Ovary (tissue), 9 donors: ENCODE results near the gene GCC2. TPM values are rescaled to one million over a fixed set of nuclear protein-coding genes. Genes with fewer than 3 reads are reported as not detected.
"Not testable (repeated sequence)": the region's sequence is repeated elsewhere in the genome, so short reads cannot be mapped to it uniquely, and the experiment has no call there.

ENCODE experiments used
- DNase-seq, 5 donors: peaks; one replicate each; pipeline ENCODE4 v3.0.0-alpha.2; 2019 to 2020
- H3K27ac ChIP-seq, 2 donors: fragments of 200-600 bp; one replicate each; pipeline versions ENCODE4 v1.5.1 to v1.8.0; 2019 to 2022
- H3K27me3 ChIP-seq: fragments of 200-600 bp; one replicate; pipeline ENCODE4 v1.8.0; 2022
- H3K36me3 ChIP-seq: fragments of 200-600 bp; sonication (generic); one replicate; pipeline ENCODE4 v1.5.1; 2019
- H3K4me1 ChIP-seq: one replicate; pipeline ENCODE4 v1.8.1; 2013; ENCODE audit warnings: mild to moderate bottlenecking, moderate library complexity; ENCODE audit not compliant: insufficient read depth
- H3K4me3 ChIP-seq: fragments of 200-600 bp; sonication (generic); one replicate; pipeline ENCODE4 v1.5.1; 2017
- H3K9me3 ChIP-seq, 2 donors: fragments of 200-600 bp in 1 of 2; sonication (generic) in 1 of 2; one replicate each; pipeline versions ENCODE4 v1.5.1 to v1.8.1; 2013 to 2019; ENCODE audit warnings: mild to moderate bottlenecking in 1 of 2, moderate library complexity in 1 of 2
- EP300 ChIP-seq: sonication (generic); formaldehyde crosslinking; IDR thresholded peaks from one replicate; pipeline ENCODE4 v1.6.1; 2017; ENCODE audit warnings: antibody characterized with exemption
- POLR2A ChIP-seq: fragments of 450-650 bp; IDR thresholded peaks from one replicate; pipeline ENCODE4 v1.6.1; 2017; ENCODE audit warnings: antibody characterized with exemption, mild to moderate bottlenecking, moderate library complexity
- WGBS, 3 donors: extraction: QIAGEN DNeasy Blood & Tissue Kit in 1 of 3; methylation state at CpG; one replicate each; pipeline versions ENCODE4 v1.1.5 to v1.1.7; 2013 to 2017; 5-methylcytosine and 5-hydroxymethylcytosine counted together
- intact Hi-C, 4 donors: fragments of 100-400 bp; cut with DNase I; formaldehyde crosslinking; loops; one replicate each; pipeline versions ENCODE4 v1.11.0 to v1.15.1; 2022 to 2023
- polyA plus RNA-seq, 2 donors: library from polyadenylated mRNA; stranded (reverse); fragments of 200-250 nt in 1 of 2; fragments of 350-450 nt in 1 of 2; fragmentation: Illumina TruSeq in 1 of 2; extraction: RNeasy Lipid Tissue Mini Kit (QIAGEN cat#74804) in 1 of 2; gene quantifications; one replicate each; pipeline ENCODE4 v1.2.3, GENCODE V29; 2013 to 2014
- total RNA-seq, 7 donors: library from RNA; depleted of rRNA in 2 of 7; stranded (reverse); fragments of >200 nt in 2 of 7; fragmentation: NEBNext Ultra II Directional in 3 of 7; extraction: Animal tissue kit (Norgen Biotek cat#: 25700) in 3 of 7; gene quantifications; one replicate each; pipeline versions ENCODE4 v1.1.0 to v1.2.4, GENCODE V29; 2016 to 2023
- TF ChIP-seq, protein P1 (sequence below), 3 donors: fragments of 450-650 bp in 2 of 3; fragments of 200-600 bp in 1 of 3; IDR thresholded peaks; one replicate each; pipeline versions ENCODE4 v1.5.1 to v1.8.0; 2016 to 2022; ENCODE audit warnings: antibody characterized with exemption in 3 of 3, mild to moderate bottlenecking in 1 of 3
- donor health status: DM: no; HTN: no; CAD: no; lungs with moderate emphysema.
- donor health status: DM: no; HTN: no; CAD: no.
- donor health status: Bipolar disorder and iron deficiency.
- donor health status: DM: yes; HTN: yes; CAD: no.
- donor health status: DM: no; HTN: no; CAD: no.
- donor health status: DM: yes; HTN: yes; CAD: no.

Gene GCC2
- total and polyA plus RNA-seq, 9 donors, result 14.9 to 53.0 (median 42.1) TPM

DNA sequence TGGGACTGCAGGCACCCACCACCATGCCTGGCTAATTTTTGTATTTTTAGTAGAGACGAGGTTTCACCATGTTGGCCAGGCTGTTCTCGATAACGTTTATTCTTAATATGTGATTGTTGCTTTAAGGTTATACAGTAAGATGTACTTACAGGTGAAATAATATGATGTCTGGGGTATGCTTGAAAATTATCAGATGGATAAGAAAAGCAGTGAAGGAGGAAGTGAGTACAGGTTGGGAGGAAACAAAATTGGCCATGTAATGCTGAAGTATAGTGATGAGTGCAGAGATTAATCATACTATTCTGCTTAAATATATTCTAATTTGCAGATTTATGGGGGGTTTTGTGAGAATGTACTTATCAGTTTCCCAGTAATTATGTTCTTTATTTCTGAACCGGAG is 3.0 kb downstream of the GCC2 start:
- no peak for DNase-seq
- H3K27ac ChIP-seq, result no peak overlapping the region
- no peaks in the 10 kb centered on the region for H3K27me3 ChIP-seq
- TF ChIP-seq POLR2A (no peak), EP300 (no peak)
- TF ChIP-seq, protein P1, sequence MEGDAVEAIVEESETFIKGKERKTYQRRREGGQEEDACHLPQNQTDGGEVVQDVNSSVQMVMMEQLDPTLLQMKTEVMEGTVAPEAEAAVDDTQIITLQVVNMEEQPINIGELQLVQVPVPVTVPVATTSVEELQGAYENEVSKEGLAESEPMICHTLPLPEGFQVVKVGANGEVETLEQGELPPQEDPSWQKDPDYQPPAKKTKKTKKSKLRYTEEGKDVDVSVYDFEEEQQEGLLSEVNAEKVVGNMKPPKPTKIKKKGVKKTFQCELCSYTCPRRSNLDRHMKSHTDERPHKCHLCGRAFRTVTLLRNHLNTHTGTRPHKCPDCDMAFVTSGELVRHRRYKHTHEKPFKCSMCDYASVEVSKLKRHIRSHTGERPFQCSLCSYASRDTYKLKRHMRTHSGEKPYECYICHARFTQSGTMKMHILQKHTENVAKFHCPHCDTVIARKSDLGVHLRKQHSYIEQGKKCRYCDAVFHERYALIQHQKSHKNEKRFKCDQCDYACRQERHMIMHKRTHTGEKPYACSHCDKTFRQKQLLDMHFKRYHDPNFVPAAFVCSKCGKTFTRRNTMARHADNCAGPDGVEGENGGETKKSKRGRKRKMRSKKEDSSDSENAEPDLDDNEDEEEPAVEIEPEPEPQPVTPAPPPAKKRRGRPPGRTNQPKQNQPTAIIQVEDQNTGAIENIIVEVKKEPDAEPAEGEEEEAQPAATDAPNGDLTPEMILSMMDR (IDR thresholded peaks at IDR 0.05), result no peak
- no peak overlapping the region for H3K4me3 ChIP-seq
- H3K36me3 ChIP-seq, result no peaks in the 10 kb centered on the region
- no peaks in the 10 kb centered on the region for H3K4me1 ChIP-seq
- 83 to 93% (median 90%) methylated on average over 4 of the region's 4 CpGs for whole genome bisulfite sequencing, 3 donors
- intact Hi-C loops, result no loop called here
- no peaks in the 10 kb centered on the region for H3K9me3 ChIP-seq

DNA sequence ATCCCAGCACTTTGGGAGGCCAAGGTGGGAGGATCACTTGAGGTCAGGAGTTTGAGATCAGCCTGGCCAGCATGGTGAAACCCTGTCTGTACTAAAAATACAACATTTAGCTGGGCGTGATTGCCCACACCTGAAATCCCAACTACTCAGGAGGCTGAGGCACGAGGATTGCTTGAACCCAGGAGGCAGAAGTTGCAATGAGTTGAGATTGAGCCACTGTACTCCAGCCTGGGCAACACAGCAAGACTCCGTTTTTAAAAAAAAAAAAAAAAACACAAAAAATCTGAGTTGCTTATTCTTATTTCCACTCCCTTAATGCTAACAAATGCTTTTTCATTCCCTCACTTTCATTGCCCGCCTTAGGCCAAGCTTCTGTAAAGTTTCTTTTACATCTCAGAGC is 4.5 kb downstream of the GCC2 start:
- H3K27ac ChIP-seq, H3K27me3 ChIP-seq, H3K9me3 ChIP-seq, DNase-seq, H3K36me3 ChIP-seq, intact Hi-C loops, H3K4me1 ChIP-seq, H3K4me3 ChIP-seq: not testable (repeated sequence)
- WGBS, 3 donors, result 95 to 98% (median 96%) methylated on average over 4 of the region's 4 CpGs

DNA sequence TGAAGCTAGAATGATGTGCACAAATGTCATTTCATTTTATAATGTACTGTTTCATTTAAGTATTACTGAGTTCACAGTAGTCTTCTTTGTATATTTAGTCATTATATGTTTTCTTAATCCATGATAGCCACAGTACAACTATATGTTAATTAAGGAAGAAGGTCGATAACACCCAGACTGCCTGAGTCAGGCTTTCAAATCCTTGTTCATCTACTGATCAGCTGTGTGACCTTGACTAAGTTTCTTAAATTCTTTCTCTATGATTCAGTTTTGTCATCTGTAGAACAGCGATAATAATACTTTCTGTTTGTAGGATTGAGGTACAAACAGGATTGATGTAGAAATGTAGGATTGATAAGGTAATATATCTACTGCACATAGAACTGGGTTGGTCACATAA is 5.4 kb downstream of the GCC2 start:
- Histone ChIP-seq H3K9me3 (no peaks in the 10 kb centered on the region), H3K27me3 (no peaks in the 10 kb centered on the region), H3K4me3 (no peak overlapping the region), H3K4me1 (no peaks in the 10 kb centered on the region), H3K36me3 (no peaks in the 10 kb centered on the region), H3K27ac (no peak overlapping the region)
- intact Hi-C loops, result no loop called here
- no peak for DNase-seq
- WGBS, 3 donors, result 67 to 82% (median 72%) methylated on average over 2 of the region's 2 CpGs
- TF ChIP-seq POLR2A (no peak), EP300 (no peak)
- TF ChIP-seq, protein P1 (IDR thresholded peaks at IDR 0.05), result no peak

DNA sequence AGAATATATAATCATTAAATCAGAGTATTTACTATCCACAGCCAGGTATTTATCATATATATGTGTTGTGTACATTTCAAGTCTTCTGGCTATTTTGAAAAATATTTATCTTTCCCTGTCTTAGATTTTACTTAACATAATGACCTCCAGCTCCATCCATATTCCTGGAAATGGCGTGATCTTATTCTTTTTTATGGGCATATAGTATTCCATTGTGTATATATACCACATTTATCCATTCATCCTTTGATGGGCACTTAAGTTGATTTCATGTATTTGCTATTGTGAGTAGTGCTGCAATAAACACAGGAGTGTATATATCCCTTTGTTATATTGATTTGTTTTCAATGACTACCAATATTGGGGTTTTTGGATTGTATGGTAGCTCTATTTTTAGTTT is 6.6 kb downstream of the GCC2 start:
- DNase-seq, result no peak
- Histone ChIP-seq H3K27ac (no peak overlapping the region), H3K9me3 (no peaks in the 10 kb centered on the region), H3K4me1 (no peaks in the 10 kb centered on the region), H3K36me3 (no peaks in the 10 kb centered on the region), H3K4me3 (no peak overlapping the region), H3K27me3 (no peaks in the 10 kb centered on the region)
- TF ChIP-seq POLR2A, result no peak
- TF ChIP-seq, protein P1 (IDR thresholded peaks at IDR 0.05), result no peak
- TF ChIP-seq EP300, result no peak
- 99 to 100% (median 100%) methylated on average over 1 of the region's 1 CpG for WGBS, 3 donors
- intact Hi-C loops, result no loop called here

DNA sequence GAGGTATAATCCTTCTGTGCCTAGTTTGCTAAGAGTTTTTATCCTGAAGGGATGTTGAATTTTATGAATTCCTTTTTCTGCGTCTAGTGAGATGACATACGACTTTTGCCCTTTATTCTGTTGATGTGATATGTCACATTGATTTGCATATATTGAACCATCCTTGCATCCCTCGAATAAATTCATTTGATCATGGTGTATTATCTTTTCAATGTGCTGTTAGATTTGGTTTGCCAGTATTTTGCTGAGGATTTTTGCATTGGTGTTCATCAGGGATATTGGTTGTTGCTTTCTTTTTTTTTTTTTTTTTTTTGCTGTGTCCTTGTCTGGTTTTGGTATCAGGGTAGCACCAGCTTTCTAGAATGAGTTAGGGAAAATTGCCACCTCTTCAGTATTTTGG is 9.1 kb downstream of the GCC2 start:
- H3K4me3 ChIP-seq, result no peak overlapping the region
- no peaks in the 10 kb centered on the region for H3K36me3 ChIP-seq
- H3K4me1 ChIP-seq, result no peaks in the 10 kb centered on the region
- intact Hi-C loops, result no loop called here
- no peaks in the 10 kb centered on the region for H3K9me3 ChIP-seq
- no peak overlapping the region for H3K27ac ChIP-seq
- no peak for TF ChIP-seq POLR2A
- no peaks in the 10 kb centered on the region for H3K27me3 ChIP-seq
- WGBS, 3 donors, result 97 to 98% (median 98%) methylated on average over 3 of the region's 3 CpGs
- no peak for DNase-seq

DNA sequence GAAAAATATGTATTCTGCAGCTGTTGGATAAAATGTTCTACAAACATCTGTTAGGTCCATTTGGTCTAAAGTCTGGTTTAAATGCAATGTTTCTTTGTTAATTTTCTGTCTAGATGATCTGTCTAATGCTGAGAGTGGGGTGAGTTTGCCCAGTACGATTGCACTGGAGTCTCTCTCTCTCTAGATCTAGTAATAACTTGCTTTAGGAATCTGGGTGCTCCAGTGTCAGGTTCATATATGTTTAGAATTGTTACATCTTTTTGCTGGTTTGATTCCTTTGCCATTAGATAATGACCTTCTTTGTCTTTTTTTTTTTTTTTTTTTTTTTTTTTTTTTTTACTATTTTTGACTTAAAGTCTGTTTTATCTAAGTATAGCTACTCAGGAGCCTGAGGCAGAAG is 10.4 kb downstream of the GCC2 start:
- Histone ChIP-seq H3K36me3 (no peaks in the 10 kb centered on the region), H3K4me1 (no peaks in the 10 kb centered on the region), H3K4me3 (no peak overlapping the region), H3K27me3 (no peaks in the 10 kb centered on the region), H3K9me3 (no peaks in the 10 kb centered on the region), H3K27ac (no peak overlapping the region)
- WGBS, 3 donors, result 76 to 88% (median 86%) methylated on average over 1 of the region's 1 CpG
- intact Hi-C loops, result no loop called here
- no peak for DNase-seq
- TF ChIP-seq EP300 (no peak), POLR2A (no peak)
- TF ChIP-seq, protein P1 (IDR thresholded peaks at IDR 0.05), result no peak
